NCI-H1105 treated with DMSO at 0.1 percent for 48 hours (cell line): ENCODE data around the gene ERRFI1.

Experiments used
- DNase-seq: peaks from one replicate; lab custom pipeline; 2025; lab: John Stamatoyannopoulos, UW

ERRFI1 gene

GRCh38 chr1:8043621-8044020 is 17.5 kb upstream of the ERRFI1 start:
- no peak for DNase-seq

- no peak for DNase-seq
Observed at GRCh38 chr1:8042134-8042533, 16.0 kb upstream of the ERRFI1 start.

- DNase-seq, result peak; percentile 56
Observed at GRCh38 chr1:8040586-8040985, 14.5 kb upstream of the ERRFI1 start.

GRCh38 chr1:8039071-8039470 is 13.0 kb upstream of the ERRFI1 start:
- no peak for DNase-seq

GRCh38 chr1:8035289-8035688 is 9.2 kb upstream of the ERRFI1 start:
- no peak for DNase-seq

GRCh38 chr1:8033322-8033721 is 7.2 kb upstream of the ERRFI1 start:
- DNase-seq, result no peak

- DNase-seq, result no peak
Observed at GRCh38 chr1:8032366-8032910, 6.3 kb upstream of the ERRFI1 start.

GRCh38 chr1:8031176-8031785 is 5.2 kb upstream of the ERRFI1 start:
- DNase-seq, result peak; percentile 54

- no peak for DNase-seq
Observed at GRCh38 chr1:8028571-8028910, 2.4 kb upstream of the ERRFI1 start.

GRCh38 chr1:8027748-8028570 is 1.9 kb upstream of the ERRFI1 start:
- DNase-seq, result no peak

- no peak for DNase-seq
Observed at GRCh38 chr1:8026976-8027747, 1.1 kb upstream of the ERRFI1 start.

- DNase-seq, result peak; percentile 41
Observed at GRCh38 chr1:8025671-8026144, 401 bp downstream of the ERRFI1 start.

- peak; percentile 43 for DNase-seq
Observed at GRCh38 chr1:8025061-8025670, 943 bp downstream of the ERRFI1 start.

- DNase-seq, result no peak
Observed at GRCh38 chr1:8024329-8024728, 1.8 kb downstream of the ERRFI1 start.

GRCh38 chr1:8023995-8024313 is 2.2 kb downstream of the ERRFI1 start:
- no peak for DNase-seq

- no peak for DNase-seq
Observed at GRCh38 chr1:8023287-8023994, 2.7 kb downstream of the ERRFI1 start.

GRCh38 chr1:8022395-8023286 is 3.5 kb downstream of the ERRFI1 start:
- DNase-seq, result no peak

- no peak for DNase-seq
Observed at GRCh38 chr1:8021676-8022266, 4.3 kb downstream of the ERRFI1 start.

- DNase-seq, result no peak
Observed at GRCh38 chr1:8020032-8020431, 6.1 kb downstream of the ERRFI1 start.

- DNase-seq, result no peak
Observed at GRCh38 chr1:8019229-8019620, 6.9 kb downstream of the ERRFI1 start.
